Keratinocyte (primary cell): ENCODE measurements around the gene ROR1. TPM values are rescaled to one million over a fixed set of nuclear protein-coding genes. Genes with fewer than 3 reads are reported as not detected.

ENCODE experiments used
- DNase-seq: peaks from one replicate; pipeline ENCODE4 v3.0.0-alpha.2; 2011; ENCODE audit warnings: low read depth, missing footprints, low spot score
- FAIRE-seq: peaks from 2 replicates; lab custom pipeline; 2011; peaks lifted over from hg19 to GRCh38; lab: Jason Lieb, UNC
- H2AFZ ChIP-seq: 2 replicates; pipeline ENCODE4 v1.6.0; 2012; ENCODE audit warnings: low read length, control low read depth, inconsistent platforms; ENCODE audit not compliant: control insufficient read depth
- H3K27ac ChIP-seq: 2 replicates; pipeline ENCODE4 v1.5.1; 2011; ENCODE audit warnings: low read length; ENCODE audit not compliant: control insufficient read depth, insufficient read depth
- H3K27me3 ChIP-seq: 3 replicates; pipeline ENCODE4 v1.6.0; 2011; ENCODE audit warnings: low read length; ENCODE audit not compliant: control insufficient read depth, insufficient read depth; ENCODE audit errors: extremely low read depth
- H3K36me3 ChIP-seq, 2 experiments: 2 replicates in 1 of 2; 3 replicates in 1 of 2; pipeline ENCODE4 v1.5.1; 2011; ENCODE audit warnings: low read length in 2 of 2, mild to moderate bottlenecking in 1 of 2; ENCODE audit not compliant: control insufficient read depth in 2 of 2, insufficient read depth in 2 of 2; ENCODE audit errors: extremely low read depth in 1 of 2
- H3K4me1 ChIP-seq: 3 replicates; pipeline ENCODE4 v1.5.1; 2011; ENCODE audit warnings: low read length; ENCODE audit not compliant: control insufficient read depth, insufficient read depth; ENCODE audit errors: extremely low read depth
- H3K4me2 ChIP-seq: 3 replicates; pipeline ENCODE4 v1.6.0; 2011; ENCODE audit warnings: low read depth, low read length; ENCODE audit not compliant: control insufficient read depth, insufficient read depth; ENCODE audit errors: extremely low read depth
- H3K4me3 ChIP-seq, 3 experiments: fragments of 200-600 bp in 1 of 3; sonication (generic) in 1 of 3; 2 replicates in 2 of 3; 3 replicates in 1 of 3; pipeline ENCODE4 v1.5.1; 2011 to 2016; ENCODE audit warnings: low read length in 3 of 3, mild to moderate bottlenecking in 3 of 3, control low read depth in 2 of 3, inconsistent platforms in 1 of 3, low read depth in 1 of 3, mixed read lengths in 1 of 3, mixed run types in 1 of 3, moderate library complexity in 1 of 3; ENCODE audit not compliant: control insufficient read depth in 2 of 3, insufficient read depth in 2 of 3; ENCODE audit errors: extremely low read depth in 1 of 3
- H3K79me2 ChIP-seq: 2 replicates; pipeline ENCODE4 v1.6.0; 2012; ENCODE audit warnings: low read length; ENCODE audit not compliant: control insufficient read depth, insufficient read depth
- H3K9ac ChIP-seq: 3 replicates; pipeline ENCODE4 v1.6.0; 2011; ENCODE audit warnings: low read length; ENCODE audit not compliant: control insufficient read depth, insufficient read depth; ENCODE audit errors: extremely low read depth
- H3K9me1 ChIP-seq: 3 replicates; pipeline ENCODE4 v1.6.0; 2011; ENCODE audit warnings: low read length; ENCODE audit not compliant: control insufficient read depth, insufficient read depth; ENCODE audit errors: extremely low read depth
- H3K9me3 ChIP-seq: 2 replicates; pipeline ENCODE4 v1.5.1; 2012; ENCODE audit warnings: low read depth, low read length; ENCODE audit not compliant: control insufficient read depth
- H4K20me1 ChIP-seq: 3 replicates; pipeline ENCODE4 v1.6.0; 2011; ENCODE audit warnings: low read length; ENCODE audit not compliant: control insufficient read depth, insufficient read depth; ENCODE audit errors: extremely low read depth
- CTCF ChIP-seq, 3 experiments: IDR thresholded peaks in 1 of 3; conservative IDR thresholded peaks in 1 of 3; optimal IDR thresholded peaks in 1 of 3; 2 replicates in 2 of 3; 3 replicates in 1 of 3; pipeline versions ENCODE3 to v1.5.1; 2011; ENCODE audit warnings: low read length in 3 of 3, mild to moderate bottlenecking in 3 of 3, moderate library complexity in 2 of 3, control low read depth in 1 of 3, inconsistent platforms in 1 of 3; ENCODE audit not compliant: insufficient read depth in 2 of 3; ENCODE audit errors: extremely low read depth in 1 of 3
- EZH2 ChIP-seq: IDR thresholded peaks from one replicate; pipeline ENCODE4 v1.6.1; 2012; ENCODE audit warnings: inconsistent platforms, mild to moderate bottlenecking, low read length, moderate library complexity
- dilution Hi-C: fragments of 300-500 bp; cut with MboI; formaldehyde crosslinking; loops from one replicate; pipeline ENCODE4 v1.7.0; 2020; ENCODE audit warnings: low sequenced_read_pairs; ENCODE audit not compliant: extremely low pct_ligation_motif_present
- polyA plus RNA-seq, 5 experiments: library from polyadenylated mRNA; depleted of rRNA in 3 of 5; stranded (reverse) in 3 of 5; stranded (forward) in 1 of 5; unstranded in 1 of 5; fragments of >200 nt; gene quantifications; 1 replicate in 1 of 5; 2 replicates in 3 of 5; 3 replicates in 1 of 5; pipeline versions ENCODE4 v1.2.1 to v1.2.3, GENCODE V29; 2011 to 2012; ENCODE audit warnings: missing spikeins in 2 of 5, low read depth in 1 of 5, low replicate concordance in 1 of 5

ROR1 gene
- polyA plus RNA-seq, 1 donor (not counting 4 experiments of a cell fraction or from before 2014, with no cell fraction given), result 9.2 TPM

- no peak overlapping the region for H3K27ac ChIP-seq
- H3K9me3 ChIP-seq, result no peaks in the 10 kb centered on the region
- no peaks in the 10 kb centered on the region for H3K36me3 ChIP-seq
- dilution Hi-C loops, result no loop called here
- TF ChIP-seq EZH2, result no peak
- no peak for TF ChIP-seq CTCF (optimal IDR thresholded peaks at IDR 0.05 in 1 of 3, IDR thresholded peaks at IDR 0.05 in 1 of 3, conservative IDR thresholded peaks at IDR 0.05 in 1 of 3; ENCODE audit: extremely low read depth in 1 of 3, insufficient read depth in 2 of 3, low read length in 3 of 3)
- no peaks in the 10 kb centered on the region for H3K9me1 ChIP-seq
- H3K4me2 ChIP-seq, result peak overlapping the region; percentile 18
- no peaks in the 10 kb centered on the region for H3K79me2 ChIP-seq
- H3K4me1 ChIP-seq, result peaks cover 27% of the 10 kb centered on the region
- no peaks in the 10 kb centered on the region for H3K27me3 ChIP-seq
- H2AFZ ChIP-seq, result peak overlapping the region; percentile 12
- H3K4me3 ChIP-seq, result no peak overlapping the region
- no peak for FAIRE-seq
- no peaks in the 10 kb centered on the region for H4K20me1 ChIP-seq
- no peak for DNase-seq
- no peak overlapping the region for H3K9ac ChIP-seq
Observed at GRCh38 chr1:64046891-64047290, 273.1 kb downstream of the ROR1 start.

GRCh38 chr1:64047549-64047996, 273.8 kb downstream of the ROR1 start:
- Histone ChIP-seq H3K9me3 (no peaks in the 10 kb centered on the region), H3K79me2 (no peaks in the 10 kb centered on the region), H3K9me1 (no peaks in the 10 kb centered on the region), H3K4me1 (peaks cover 20% of the 10 kb centered on the region), H3K27me3 (no peaks in the 10 kb centered on the region), H3K4me2 (no peak overlapping the region), H4K20me1 (no peaks in the 10 kb centered on the region), H3K9ac (no peak overlapping the region), H3K27ac (no peak overlapping the region), H3K36me3 (no peaks in the 10 kb centered on the region), H2AFZ (no peak overlapping the region), H3K4me3 (no peak overlapping the region)
- dilution Hi-C loops, result no loop called here
- TF ChIP-seq EZH2, result no peak
- TF ChIP-seq CTCF (optimal IDR thresholded peaks at IDR 0.05 in 1 of 3, IDR thresholded peaks at IDR 0.05 in 1 of 3, conservative IDR thresholded peaks at IDR 0.05 in 1 of 3; ENCODE audit: extremely low read depth in 1 of 3, insufficient read depth in 2 of 3, low read length in 3 of 3), result no peak
- DNase-seq (no peak), FAIRE-seq (peak; percentile 26)
